ENCODE results near the gene WDR27.

Gene WDR27

DNA sequence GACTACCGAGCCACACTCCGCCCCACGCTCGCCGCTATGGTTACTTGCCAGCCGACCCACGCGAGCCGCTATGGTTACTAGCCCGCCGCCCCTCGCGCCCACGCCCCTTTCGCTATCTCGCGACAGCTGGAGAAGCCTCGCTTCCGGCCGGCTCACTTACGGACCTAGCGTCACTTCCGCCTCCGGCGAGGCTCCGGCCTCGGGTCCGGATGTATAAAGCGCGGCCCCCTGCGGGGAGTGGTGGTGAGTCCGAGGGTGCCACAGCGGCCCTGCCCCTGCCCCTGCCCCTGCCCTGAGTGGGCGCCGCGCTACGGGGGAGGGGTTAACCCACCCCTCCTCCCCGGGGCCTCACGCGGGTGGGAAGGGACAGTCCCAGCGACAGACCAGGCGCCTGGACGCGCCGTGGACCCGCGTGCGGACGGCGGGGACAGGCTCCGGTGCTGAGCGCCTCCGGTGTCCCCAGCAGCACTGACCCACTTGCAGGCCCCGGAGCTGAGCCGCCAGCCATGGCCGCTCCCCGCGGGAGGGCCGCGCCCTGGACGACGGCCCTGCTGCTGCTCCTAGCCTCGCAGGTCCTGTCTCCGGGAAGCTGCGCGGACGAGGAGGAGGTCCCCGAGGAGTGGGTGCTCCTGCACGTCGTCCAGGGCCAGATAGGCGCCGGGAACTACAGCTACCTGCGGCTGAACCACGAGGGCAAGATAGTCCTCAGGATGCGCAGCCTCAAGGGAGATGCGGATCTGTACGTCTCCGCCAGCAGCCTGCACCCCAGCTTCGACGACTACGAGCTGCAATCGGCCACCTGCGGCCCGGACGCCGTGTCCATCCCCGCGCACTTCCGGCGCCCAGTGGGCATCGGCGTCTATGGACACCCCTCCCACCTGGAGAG, at the start of gene WDR27, which contains the start of gene C6orf120:
TSS of gene WDR27 (minus strand) at position 76 of the 886 bp plus-strand sequence. CDS start 13,024 bp downstream, outside the sequence.
TSS of gene C6orf120 (plus strand) at position 173 of the 886 bp plus-strand sequence. CDS start at position 507, 334 bp downstream.
- DNase-seq: peak; percentile 99

DNA sequence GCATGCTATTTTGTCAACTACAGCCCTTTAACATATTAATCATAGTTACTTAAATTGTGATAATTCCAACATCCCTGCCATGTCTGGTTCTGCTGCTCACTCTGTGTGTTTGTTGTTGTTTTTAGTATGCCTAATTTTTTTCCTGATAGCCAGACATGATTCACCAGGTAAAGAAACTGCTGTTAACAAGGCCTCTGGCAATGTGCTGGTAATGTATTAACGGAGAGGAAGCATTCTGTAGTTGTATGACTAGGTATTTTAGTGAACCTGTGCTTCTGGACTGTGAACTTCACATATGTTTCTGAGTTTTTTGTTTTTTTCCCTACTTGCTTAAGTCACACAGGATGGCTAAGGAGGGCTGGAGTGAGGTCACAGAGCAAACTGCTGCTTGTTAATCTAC, 44.7 kb upstream of the WDR27 start:
- DNase-seq: no peak

GRCh38 chr6:169745405-169745804, 43.6 kb upstream of the WDR27 start:
- no peak for DNase-seq

DNA sequence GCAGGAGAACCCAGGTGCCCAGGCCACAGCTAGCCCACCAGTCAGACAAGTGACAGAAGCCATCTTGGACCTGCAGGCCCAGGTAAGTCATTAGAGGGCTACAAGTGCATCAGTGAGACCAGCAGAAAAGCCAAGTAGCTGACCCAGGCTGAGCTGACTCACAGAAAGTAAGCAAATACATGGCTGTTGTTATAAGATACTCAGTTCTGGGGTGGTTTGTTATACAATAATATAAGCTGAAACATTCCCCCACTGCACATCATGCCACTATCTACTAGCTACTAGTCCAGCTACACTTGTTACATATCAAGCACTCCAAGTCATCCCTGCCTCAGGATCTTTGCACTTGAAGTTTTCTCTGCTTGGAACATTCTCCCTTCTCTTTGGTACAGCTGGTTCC, 39.5 kb upstream of the WDR27 start:
- DNase-seq: no peak

- no peak for DNase-seq
Observed at GRCh38 chr6:169738976-169739529, 37.2 kb upstream of the WDR27 start.

DNA sequence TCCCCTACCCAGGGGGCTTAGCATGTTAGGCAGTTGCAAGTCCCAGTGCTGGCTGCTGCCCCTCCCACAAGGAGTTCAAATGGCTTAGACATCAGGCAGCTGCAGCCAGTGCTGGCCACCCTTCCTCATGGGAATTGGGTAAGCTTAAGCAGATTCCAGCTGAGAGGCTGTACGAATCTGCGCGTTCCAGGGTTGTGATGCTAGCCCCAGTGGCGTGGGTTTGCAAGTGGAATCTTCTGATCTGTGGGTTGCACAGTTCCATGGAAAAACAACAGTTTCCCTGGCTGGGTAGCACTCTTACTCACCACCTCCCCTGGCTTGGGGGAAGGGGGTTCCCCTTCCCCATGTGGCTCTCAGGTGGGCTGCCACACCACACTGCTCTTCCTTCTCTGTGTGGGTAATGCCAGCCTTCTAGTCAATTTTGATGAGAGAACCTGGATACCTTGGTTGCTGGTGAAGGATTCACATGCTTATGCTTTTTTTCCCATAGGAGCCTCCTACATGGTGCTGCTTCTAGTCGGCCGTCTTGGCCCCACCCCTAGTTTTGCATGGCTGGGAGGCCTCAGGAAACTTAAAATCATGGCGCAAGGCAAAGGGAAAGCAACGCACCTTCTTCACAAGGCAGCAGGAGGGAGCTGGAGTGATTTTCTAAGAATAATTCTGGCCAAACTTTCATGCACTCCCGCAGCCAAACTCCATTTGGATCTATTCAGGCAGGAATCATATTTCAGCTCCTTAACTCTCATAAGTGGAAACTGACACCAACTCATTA, 36.6 kb upstream of the WDR27 start:
- DNase-seq: no peak

DNA sequence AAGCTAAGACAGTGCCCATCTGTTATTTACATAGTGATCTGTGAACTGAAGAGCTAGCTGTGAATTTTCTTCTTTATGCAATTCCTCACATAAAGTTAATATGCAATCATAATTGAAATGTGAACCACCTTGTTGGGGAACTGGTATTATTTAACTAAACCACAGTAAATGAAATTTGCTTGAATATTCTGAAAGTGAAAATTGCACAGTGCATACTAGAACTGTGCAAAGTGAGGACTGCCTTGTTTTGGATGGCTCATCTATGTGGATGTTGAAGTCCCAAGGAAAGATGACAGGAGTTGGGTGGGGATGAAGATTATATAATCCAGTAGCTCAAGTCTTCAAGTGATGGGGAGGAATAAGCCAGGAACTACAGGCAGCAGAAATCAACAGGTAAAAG, 28.1 kb upstream of the WDR27 start:
- no peak for DNase-seq

DNA sequence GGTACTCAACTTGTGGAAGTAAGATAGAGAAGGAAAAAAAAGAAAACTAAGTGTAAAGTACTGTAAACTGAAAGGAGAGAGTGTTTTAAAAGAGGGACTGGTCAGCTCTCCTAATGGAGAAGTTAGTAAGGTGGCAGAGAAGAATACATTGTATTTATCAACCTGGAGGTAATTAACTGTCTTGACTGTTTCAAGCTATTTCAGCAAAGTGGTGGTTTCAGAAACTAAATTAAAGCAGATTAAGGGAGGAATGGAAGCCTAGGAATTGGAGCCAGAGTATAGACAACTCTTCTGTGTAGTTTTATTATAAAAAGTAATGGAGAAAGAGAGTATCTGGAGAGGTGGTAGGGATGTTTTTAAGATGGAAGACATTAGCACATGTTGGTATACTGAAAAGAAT, 25.1 kb upstream of the WDR27 start:
- no peak for DNase-seq

DNA sequence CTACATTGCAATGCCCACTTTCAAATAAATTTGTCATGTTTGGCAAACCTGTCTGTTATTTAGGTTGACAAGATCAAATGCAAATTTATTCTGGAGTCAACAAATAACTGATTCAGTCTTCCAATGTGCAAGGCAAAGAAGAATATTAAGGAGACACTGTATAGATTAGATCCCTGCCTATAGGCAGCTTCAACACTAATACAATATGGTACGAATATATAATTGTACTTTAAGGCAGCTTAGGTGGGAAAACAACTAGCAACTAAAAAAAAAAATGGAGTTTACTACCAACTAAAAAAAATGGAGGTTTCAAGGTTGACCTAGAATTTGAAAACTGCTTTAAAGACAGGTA, 24.2 kb upstream of the WDR27 start:
- DNase-seq: no peak

DNA sequence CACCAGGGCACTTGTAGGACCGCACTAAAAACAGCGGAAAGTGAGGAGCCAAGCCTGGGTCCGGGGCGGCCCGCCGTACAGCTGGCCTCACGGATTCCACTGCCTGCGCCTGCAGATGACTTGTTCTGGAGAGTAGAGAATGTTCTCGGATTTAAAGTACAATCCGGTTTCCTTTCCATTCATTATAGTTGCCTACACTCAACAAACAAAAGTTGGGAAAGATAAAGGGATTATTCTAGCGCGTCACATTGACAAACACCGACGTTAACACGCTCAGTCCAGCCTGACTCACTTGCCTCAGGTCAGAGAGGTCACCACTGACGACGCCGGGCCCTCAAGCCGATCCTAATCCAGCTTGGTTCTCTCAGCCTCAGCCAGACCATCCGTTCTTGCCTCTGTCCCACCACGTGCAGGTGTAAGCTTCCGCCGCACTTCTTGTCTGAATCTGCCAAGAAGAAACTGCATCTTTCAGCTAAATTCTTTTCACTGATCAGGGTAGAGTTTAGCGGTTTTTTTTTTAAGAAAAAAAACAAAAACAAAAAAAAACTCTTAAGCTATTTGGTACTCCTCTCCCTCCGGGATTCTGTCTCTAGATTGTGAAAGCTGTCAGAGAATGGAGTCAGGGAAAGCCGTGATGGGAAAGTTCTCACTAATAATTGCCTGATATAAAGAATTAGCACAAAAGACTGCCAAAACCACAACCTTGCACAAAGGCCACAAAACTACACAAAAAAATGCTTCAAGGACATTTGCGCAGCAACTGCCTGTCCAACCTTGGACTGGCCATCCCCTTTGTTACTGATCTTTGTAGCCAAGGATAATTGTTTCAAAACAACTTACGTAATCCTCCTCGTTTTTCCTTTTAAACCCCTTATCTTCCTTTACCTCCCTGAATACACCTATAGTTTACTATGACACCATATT, 23.6 kb upstream of the WDR27 start:
- DNase-seq: peak; percentile 74

GRCh38 chr6:169724494-169725124, 22.8 kb upstream of the WDR27 start, which contains the start of gene PHF10:
Gene PHF10, minus strand, starts transcription at chr6:169724500. Its CDS starts 569 bp downstream, at chr6:169723931.
- DNase-seq: peak; percentile 89

DNA sequence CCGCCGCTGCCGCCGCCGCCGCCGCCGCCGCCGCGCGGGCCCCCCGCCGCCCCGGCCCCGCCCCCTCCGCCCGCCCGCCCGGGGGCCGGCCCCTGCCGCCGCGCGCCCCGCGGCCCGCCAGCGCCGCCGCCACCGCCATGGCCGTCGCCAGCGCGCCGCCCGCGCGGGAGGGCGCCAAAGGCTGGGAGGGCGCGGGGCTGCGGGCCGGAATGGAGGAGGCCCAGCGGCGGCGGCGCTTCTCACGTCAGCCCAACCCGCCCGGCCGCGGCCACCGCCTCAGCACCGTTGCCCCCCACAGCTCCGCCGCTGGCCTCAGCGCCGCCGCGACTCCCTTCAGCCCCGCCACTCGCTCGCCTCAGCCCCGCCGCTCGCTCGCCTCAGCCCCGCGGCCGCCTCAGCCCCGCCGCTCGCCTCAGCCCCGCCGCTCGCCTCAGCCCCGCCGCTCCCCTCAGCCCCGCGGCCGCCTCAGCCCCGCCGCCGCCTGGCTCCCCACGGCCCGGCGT, 22.2 kb upstream of the WDR27 start:
- DNase-seq: no peak

DNA sequence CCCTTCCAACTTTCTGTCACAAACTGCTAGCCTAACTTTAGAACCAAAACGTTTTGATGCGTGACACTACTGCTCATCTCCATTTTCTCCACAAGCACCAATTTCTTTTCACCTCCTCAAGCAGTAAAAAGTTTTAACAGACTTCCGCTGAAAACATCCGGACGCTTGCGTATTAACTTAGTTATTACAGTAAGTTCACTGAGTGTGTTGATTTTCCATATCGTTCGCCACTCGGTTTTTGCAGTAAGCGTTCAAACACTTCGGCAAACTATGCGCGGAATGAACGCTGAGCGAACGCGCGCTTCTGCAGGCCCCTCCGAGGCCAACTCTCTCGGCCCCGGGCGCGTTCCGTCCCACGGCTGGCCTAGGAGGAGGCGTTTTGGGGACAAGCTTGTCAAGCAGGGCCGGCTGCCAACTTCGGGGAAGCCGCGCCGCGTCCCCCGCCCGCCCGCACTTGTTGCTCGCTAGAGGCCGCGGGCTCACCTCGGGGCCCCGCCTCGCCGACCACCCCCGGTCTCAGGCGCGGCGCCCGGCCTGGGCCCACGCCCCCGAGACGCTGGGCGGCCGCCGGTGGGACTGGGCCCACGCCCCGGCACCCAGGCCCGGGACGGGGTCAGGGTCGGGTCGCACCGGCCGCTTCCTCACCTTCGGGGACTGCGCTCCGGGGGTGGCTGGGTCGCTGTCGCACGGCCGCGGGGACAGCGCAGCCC, 21.5 kb upstream of the WDR27 start:
- peak; percentile 88 for DNase-seq

GRCh38 chr6:169722362-169723199, 20.8 kb upstream of the WDR27 start:
- DNase-seq: peak; percentile 66

DNA sequence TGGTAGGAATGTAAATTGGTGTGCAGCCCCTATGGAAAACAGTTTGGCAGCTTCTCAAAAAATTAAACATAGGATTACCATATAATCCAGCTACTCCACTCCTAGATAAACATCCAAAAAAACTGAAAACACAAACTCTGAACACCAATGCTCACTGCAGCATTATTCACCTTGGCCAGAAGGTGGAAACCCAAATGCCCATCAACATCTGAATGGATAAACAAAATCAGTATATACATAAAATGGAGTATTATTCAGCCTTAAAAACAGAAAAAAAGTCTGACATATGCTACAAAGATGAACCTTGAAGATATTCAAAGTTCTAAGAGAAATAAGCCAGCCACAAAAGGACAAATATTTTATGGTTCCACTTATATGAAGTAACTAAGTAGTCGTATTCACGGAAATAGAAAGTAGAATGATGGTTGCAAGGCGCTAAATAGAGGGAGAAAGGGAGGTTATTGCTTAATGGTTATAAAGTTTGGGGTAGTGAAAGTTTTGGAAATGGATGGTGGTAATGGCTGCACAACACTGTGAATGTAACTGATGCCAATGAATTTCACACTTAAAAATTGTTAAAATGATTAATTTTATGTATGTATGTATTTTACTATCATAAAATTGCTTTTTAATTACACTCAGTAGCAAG, 18.5 kb upstream of the WDR27 start:
- no peak for DNase-seq

- no peak for DNase-seq
Observed at GRCh38 chr6:169719117-169719516, 17.3 kb upstream of the WDR27 start.

DNA sequence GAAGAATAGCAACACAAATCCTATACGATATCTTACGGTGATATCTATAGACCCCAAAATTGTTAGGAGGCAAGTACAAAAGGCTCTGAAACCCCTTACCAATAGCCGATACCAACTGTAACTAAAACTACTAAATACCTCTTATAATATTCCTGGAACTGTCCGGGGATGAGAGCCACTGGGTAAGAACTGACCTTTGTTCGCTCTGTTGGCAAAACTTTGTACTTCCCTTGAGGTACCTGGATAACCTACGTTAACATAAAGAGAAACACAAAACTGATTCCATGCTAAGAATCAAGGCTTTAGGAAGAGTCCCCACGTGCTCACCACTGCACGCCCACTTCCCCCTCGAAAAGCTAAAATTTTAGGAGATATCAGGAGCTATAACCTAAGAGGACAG, 12.8 kb upstream of the WDR27 start:
- no peak for DNase-seq

GRCh38 chr6:169714178-169714577, 12.3 kb upstream of the WDR27 start:
- DNase-seq: no peak

DNA sequence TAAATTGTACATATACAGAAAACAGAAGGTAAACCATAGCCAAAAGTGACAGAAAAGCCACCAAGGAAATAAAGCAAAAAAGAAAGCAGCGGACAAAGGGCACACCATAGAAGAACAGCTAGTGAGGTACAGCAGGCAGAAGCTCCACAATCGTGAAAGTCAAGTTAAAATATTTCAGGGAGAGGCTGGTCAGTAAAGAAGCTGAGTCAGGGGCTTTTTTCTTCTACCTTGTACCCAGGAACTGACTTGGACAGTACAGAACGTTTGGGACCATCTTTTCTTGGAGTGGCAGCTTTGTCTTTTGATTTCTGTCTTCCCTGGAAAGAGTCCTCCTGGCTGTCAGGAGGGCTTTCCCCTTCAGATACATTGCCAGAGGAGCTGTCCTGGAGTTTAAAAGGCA, 8.2 kb upstream of the WDR27 start:
- no peak for DNase-seq

GRCh38 chr6:169709293-169709692, 7.5 kb upstream of the WDR27 start:
- DNase-seq: no peak

All from activated CD8-positive, alpha-beta memory T cell treated with anti-CD3 and anti-CD28 coated beads for 24 hours (primary cell).